HepG2 (cell line): ENCODE measurements around the gene C6orf136. TPM values are rescaled to one million over a fixed set of nuclear protein-coding genes. Genes with fewer than 3 reads are reported as not detected.
"Not testable (repeated sequence)": the region's sequence is repeated elsewhere in the genome, so short reads cannot be mapped to it uniquely, and the experiment has no call there.

Experiments used
- ATAC-seq: fragments of 200-7000 bp; cut with Tn5 transposase; 3 replicates; pipeline ENCODE4 v1.9.1; 2020; ENCODE audit warnings: mild to moderate bottlenecking, moderate library complexity
- BruUV-seq: library from RNA; stranded (reverse); fragments of 400-500 nt; replicated peaks from 2 replicates; lab custom pipeline; 2021; lab: Mats Ljungman, UMichigan
- CTCF ChIA-PET: fragments of 300-600 bp; formaldehyde crosslinking; extraction: SDS; loops from one replicate; lab custom pipeline; 2021; ENCODE audit warnings: low total read pairs, inconsistent platforms, low intra/inter-chr PET ratio; lab: Yijun Ruan, JAX
- POLR2A ChIA-PET: fragments of 350-600 bp; sonication (Branson Sonifier 250); formaldehyde crosslinking; loops from one replicate; lab custom pipeline; 2020; ENCODE audit warnings: antibody characterized with exemption, inconsistent platforms; lab: Yijun Ruan, JAX
- DNase-seq: peaks from one replicate; pipeline ENCODE4 v3.0.0-alpha.2; 2015; ENCODE audit warnings: low spot score
- FAIRE-seq: peaks from 3 replicates; lab custom pipeline; 2011; peaks lifted over from hg19 to GRCh38; lab: Jason Lieb, UNC
- H2AFZ ChIP-seq: one replicate; pipeline ENCODE4 v1.6.1; 2011; ENCODE audit warnings: low read length, inconsistent platforms
- H3K27ac ChIP-seq: fragments of 300-600 bp; 3 replicates; pipeline ENCODE4 v1.8.0; 2011; ENCODE audit warnings: mixed run types, mild to moderate bottlenecking, mixed read lengths, low read length, inconsistent platforms; ENCODE audit not compliant: insufficient read depth; ENCODE audit errors: extremely low read length
- H3K27me3 ChIP-seq, 2 experiments: fragments of 200-600 bp in 1 of 2; 2 replicates in 1 of 2; 3 replicates in 1 of 2; pipeline versions ENCODE4 v1.6.0 to v1.8.0; 2011; ENCODE audit warnings: low read length in 2 of 2, mild to moderate bottlenecking in 2 of 2, moderate library complexity in 2 of 2, inconsistent platforms in 1 of 2; ENCODE audit not compliant: insufficient read depth in 2 of 2, control insufficient read depth in 1 of 2
- H3K36me3 ChIP-seq, 2 experiments: fragments of 200-600 bp in 1 of 2; replicated peaks in 1 of 2; 2 replicates in 1 of 2; 3 replicates in 1 of 2; pipeline versions ENCODE4 v1.5.1 to v1.8.0; 2011; ENCODE audit warnings: low read length in 2 of 2, inconsistent platforms in 1 of 2; ENCODE audit not compliant: insufficient read depth in 2 of 2, control insufficient read depth in 1 of 2
- H3K4me1 ChIP-seq: 2 replicates; pipeline ENCODE4 v1.5.1; 2012; ENCODE audit warnings: low read length, inconsistent platforms; ENCODE audit not compliant: insufficient read depth
- H3K4me2 ChIP-seq: 2 replicates; pipeline ENCODE4 v1.6.0; 2011; ENCODE audit warnings: low read depth, low read length, inconsistent platforms
- H3K4me3 ChIP-seq, 3 experiments: fragments of 200-600 bp in 1 of 3; sonication (generic), shearing (Covaris generic) in 1 of 3; replicated peaks in 1 of 3; 2 replicates each; pipeline ENCODE4 v1.5.1; 2011 to 2016; ENCODE audit warnings: low read length in 3 of 3, inconsistent platforms in 2 of 3, low read depth in 2 of 3, mild to moderate bottlenecking in 2 of 3, control low read depth in 1 of 3, mixed read lengths in 1 of 3; ENCODE audit not compliant: insufficient read depth in 1 of 3
- H3K79me2 ChIP-seq: one replicate; pipeline ENCODE4 v1.6.1; 2011; ENCODE audit warnings: low read length, inconsistent platforms; ENCODE audit not compliant: insufficient read depth
- H3K9ac ChIP-seq: 2 replicates; pipeline ENCODE4 v1.6.0; 2011; ENCODE audit warnings: mild to moderate bottlenecking, low read depth, low read length, inconsistent platforms; ENCODE audit not compliant: insufficient read depth
- H3K9me3 ChIP-seq: 2 replicates; pipeline ENCODE4 v1.5.1; 2012; ENCODE audit warnings: mild to moderate bottlenecking, low read length
- H4K20me1 ChIP-seq: 2 replicates; pipeline ENCODE4 v1.6.0; 2011; ENCODE audit warnings: inconsistent platforms, mild to moderate bottlenecking, low read length, moderate library complexity; ENCODE audit not compliant: insufficient read depth
- ATF7 ChIP-seq, 2 experiments: fragments of 450-650 bp in 1 of 2; sonication (generic) in 1 of 2; formaldehyde crosslinking in 1 of 2; IDR thresholded peaks; 2 replicates each; pipeline versions ENCODE4 v1.4.0 to v1.6.1; 2016 to 2020; ENCODE audit warnings: antibody characterized with exemption in 1 of 2, mild to moderate bottlenecking in 1 of 2, missing genetic modification reagents in 1 of 2
- CREB1 ChIP-seq, 2 experiments: fragments of 450-650 bp in 1 of 2; IDR thresholded peaks; 2 replicates each; pipeline ENCODE4 v1.6.1; 2016 to 2017; ENCODE audit warnings: control low read depth in 1 of 2, mild to moderate bottlenecking in 1 of 2, missing compliant biosample characterization in 1 of 2, missing genetic modification characterization in 1 of 2
- ETV5 ChIP-seq: IDR thresholded peaks from 2 replicates; pipeline ENCODE4 v1.6.1; 2018; ENCODE audit warnings: missing biosample characterization, missing genetic modification reagents, inconsistent platforms, borderline replicate concordance
- HOXA3 ChIP-seq: sonication (generic); formaldehyde crosslinking; IDR thresholded peaks from 2 replicates; pipeline ENCODE4 v1.5.0; 2020; ENCODE audit warnings: missing genetic modification reagents
- MED1 ChIP-seq: sonication (generic); formaldehyde crosslinking; IDR thresholded peaks from 2 replicates; pipeline ENCODE4 v1.4.0; 2020; ENCODE audit warnings: missing genetic modification reagents
- RARA ChIP-seq: IDR thresholded peaks from 2 replicates; pipeline ENCODE4 v1.6.1; 2016; ENCODE audit warnings: missing genetic modification reagents, missing compliant biosample characterization
- RXRA ChIP-seq: sonication (generic); formaldehyde crosslinking; IDR thresholded peaks from 2 replicates; pipeline ENCODE4 v1.5.1; 2020; ENCODE audit warnings: missing genetic modification reagents
- SP5 ChIP-seq: IDR thresholded peaks from 2 replicates; pipeline ENCODE4 v1.6.1; 2016; ENCODE audit warnings: low read depth, borderline replicate concordance
- ZBTB21 ChIP-seq: sonication (generic); formaldehyde crosslinking; IDR thresholded peaks from 2 replicates; pipeline ENCODE4 v1.4.0; 2020; ENCODE audit warnings: missing genetic modification reagents
- WGBS: methylation state at CpG from one replicate; pipeline ENCODE4 v1.1.6; 2017; ENCODE audit warnings: low lambda C conversion rate; 5-methylcytosine and 5-hydroxymethylcytosine counted together
- in situ Hi-C: cut with HindIII; loops from 2 replicates; pipeline ENCODE4 v1.10.0; 2017; ENCODE audit warnings: low pct_unique_long_range_greater_than_20kb; ENCODE audit not compliant: extremely low pct_ligation_motif_present
- intact Hi-C: fragments of 100-400 bp; cut with micrococcal nuclease; formaldehyde crosslinking; loops from one replicate; pipeline ENCODE4 v1.10.0; 2022; ENCODE audit not compliant: unreplicated experiment
- polyA plus RNA-seq, 8 experiments: library from polyadenylated mRNA; depleted of rRNA in 3 of 8; stranded (reverse) in 7 of 8; unstranded in 1 of 8; fragments of >200 nt; fragmentation: Illumina TruSeq in 4 of 8; extraction: Trizol in 4 of 8; gene quantifications; 2 replicates each; pipeline versions ENCODE4 v1.2.1 to v1.2.3, GENCODE V29; 2011 to 2016; ENCODE audit warnings: low read depth in 4 of 8, missing spikeins in 1 of 8, mixed read lengths in 1 of 8; ENCODE audit not compliant: insufficient read depth in 1 of 8
- total RNA-seq, 5 experiments: library from RNA; depleted of rRNA; stranded (reverse); fragments of >200 nt; fragmentation: Illumina TruSeq; extraction: Trizol; gene quantifications; 2 replicates each; pipeline ENCODE4 v1.2.3, GENCODE V29; 2016; ENCODE audit warnings: low read depth in 1 of 5
- TF ChIP-seq, protein P1 (sequence below): sonication (generic); formaldehyde crosslinking; IDR thresholded peaks from 2 replicates; pipeline ENCODE4 v1.5.0; 2020; ENCODE audit warnings: missing genetic modification reagents
- TF ChIP-seq, protein P2 (sequence below): sonication (generic); formaldehyde crosslinking; IDR thresholded peaks from 2 replicates; pipeline ENCODE4 v1.4.0; 2020; ENCODE audit warnings: missing genetic modification reagents, borderline replicate concordance
- TF ChIP-seq, protein P3 (sequence below), 2 experiments: sonication (generic) in 1 of 2; formaldehyde crosslinking in 1 of 2; IDR thresholded peaks; 2 replicates each; pipeline versions ENCODE4 v1.6.1 to v1.9.0; 2014 to 2022; ENCODE audit warnings: antibody characterized with exemption in 1 of 2, borderline replicate concordance in 1 of 2, inconsistent platforms in 1 of 2, low read depth in 1 of 2, missing genetic modification reagents in 1 of 2

C6orf136 gene
- total and polyA plus RNA-seq, 2 of the 13 experiments (the other 11 are each of a cell fraction or from before 2014, with no cell fraction given), result 12.0 to 26.2 TPM

DNA sequence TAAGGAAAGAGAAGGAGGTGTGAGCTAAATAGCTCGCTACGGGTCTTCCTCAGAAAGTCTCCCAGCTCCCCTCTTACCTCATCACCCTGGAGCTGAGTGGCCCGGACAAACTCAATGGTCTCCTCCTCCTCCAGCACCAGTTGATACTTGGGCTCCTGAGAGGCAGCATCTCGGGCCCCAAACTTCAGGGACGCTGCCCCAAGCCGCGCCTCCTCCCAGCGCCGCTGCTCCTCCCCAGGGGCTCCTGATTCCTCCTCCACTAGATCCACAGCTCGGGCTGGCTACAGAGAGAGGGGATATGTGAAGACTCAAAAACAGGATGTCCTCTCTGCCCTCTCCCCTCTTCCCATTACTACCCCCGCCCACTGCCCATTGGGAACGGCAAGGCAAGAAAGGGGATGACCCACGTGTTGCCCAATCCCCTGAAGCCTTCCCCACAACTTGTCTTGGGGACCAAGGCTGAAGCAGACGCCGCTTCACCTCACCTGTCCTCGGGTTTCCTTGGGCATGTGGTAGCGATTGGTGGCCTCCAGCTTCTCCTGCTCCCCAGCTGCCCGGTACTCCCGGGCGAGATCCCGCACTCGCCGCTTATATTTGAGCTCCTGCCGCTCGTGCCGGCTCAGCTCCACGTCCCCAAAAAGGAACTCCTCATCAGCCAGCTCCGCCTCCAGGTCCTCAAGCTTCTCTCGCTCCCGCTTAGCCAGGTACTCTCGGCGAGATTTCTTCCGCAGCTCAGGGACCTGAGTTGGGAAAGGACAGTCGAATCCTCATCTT lies 18.2 kb downstream of the C6orf136 start (continued):
- TF ChIP-seq, protein P1, sequence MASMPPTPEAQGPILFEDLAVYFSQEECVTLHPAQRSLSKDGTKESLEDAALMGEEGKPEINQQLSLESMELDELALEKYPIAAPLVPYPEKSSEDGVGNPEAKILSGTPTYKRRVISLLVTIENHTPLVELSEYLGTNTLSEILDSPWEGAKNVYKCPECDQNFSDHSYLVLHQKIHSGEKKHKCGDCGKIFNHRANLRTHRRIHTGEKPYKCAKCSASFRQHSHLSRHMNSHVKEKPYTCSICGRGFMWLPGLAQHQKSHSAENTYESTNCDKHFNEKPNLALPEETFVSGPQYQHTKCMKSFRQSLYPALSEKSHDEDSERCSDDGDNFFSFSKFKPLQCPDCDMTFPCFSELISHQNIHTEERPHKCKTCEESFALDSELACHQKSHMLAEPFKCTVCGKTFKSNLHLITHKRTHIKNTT (CRISPR knock-in tag), result no peak

DNA sequence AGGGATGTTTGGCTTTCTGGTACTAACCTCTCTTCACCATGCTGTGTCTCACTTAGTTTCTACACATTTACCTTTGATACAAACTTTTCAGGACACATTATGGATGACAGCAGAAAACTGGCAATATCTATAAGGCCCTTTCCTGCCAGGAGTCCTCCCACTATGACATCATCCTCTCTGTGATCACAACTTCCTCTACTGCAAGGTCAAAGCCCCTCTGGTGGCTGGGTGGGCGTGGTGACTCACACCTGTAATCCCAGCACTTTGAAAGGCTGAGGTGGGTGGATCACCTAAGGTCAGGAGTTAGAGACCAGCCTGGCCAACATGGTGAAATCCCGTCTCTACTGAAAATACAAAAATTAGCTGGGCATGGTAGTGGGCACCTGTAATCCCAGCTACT lies 19.4 kb downstream of the C6orf136 start:
- FAIRE-seq; intact Hi-C loops; H3K9ac ChIP-seq; H2AFZ ChIP-seq; CTCF ChIA-PET; POLR2A ChIA-PET; H3K4me2 ChIP-seq; H3K79me2 ChIP-seq; ATAC-seq; H3K9me3 ChIP-seq; H3K27ac ChIP-seq; H3K4me3 ChIP-seq; H4K20me1 ChIP-seq; BruUV-seq; H3K27me3 ChIP-seq; in situ Hi-C loops; TF ChIP-seq ATF7 (CRISPR knock-in tag; IDR thresholded peaks at IDR 0.05): not testable (repeated sequence)
- peaks cover 16% of the 10 kb centered on the region for H3K4me1 ChIP-seq
- peaks cover 34 to 76% of the 10 kb centered on the region in 2 experiments for H3K36me3 ChIP-seq
- 81% methylated on average over 2 of the region's 2 CpGs for WGBS
- DNase-seq, result peak; percentile 73
- peak; percentile 31; the same call in 1 of the 2 replicates for TF ChIP-seq HOXA3 (CRISPR knock-in tag)
- 0 out of 2 replicates have a peak, but pooled peaks have one; percentile 19 for TF ChIP-seq SP5 (CRISPR knock-in tag)
- TF ChIP-seq, protein P2, sequence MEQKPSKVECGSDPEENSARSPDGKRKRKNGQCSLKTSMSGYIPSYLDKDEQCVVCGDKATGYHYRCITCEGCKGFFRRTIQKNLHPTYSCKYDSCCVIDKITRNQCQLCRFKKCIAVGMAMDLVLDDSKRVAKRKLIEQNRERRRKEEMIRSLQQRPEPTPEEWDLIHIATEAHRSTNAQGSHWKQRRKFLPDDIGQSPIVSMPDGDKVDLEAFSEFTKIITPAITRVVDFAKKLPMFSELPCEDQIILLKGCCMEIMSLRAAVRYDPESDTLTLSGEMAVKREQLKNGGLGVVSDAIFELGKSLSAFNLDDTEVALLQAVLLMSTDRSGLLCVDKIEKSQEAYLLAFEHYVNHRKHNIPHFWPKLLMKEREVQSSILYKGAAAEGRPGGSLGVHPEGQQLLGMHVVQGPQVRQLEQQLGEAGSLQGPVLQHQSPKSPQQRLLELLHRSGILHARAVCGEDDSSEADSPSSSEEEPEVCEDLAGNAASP, result 0 out of 2 replicates have a peak, but pooled peaks have one; percentile 15
- peak; percentile 45; the same call in 1 of the 2 replicates for TF ChIP-seq RARA
- TF ChIP-seq RXRA, result peak; percentile 50; the same call in 1 of the 2 replicates
- peak; percentile 83 for TF ChIP-seq CREB1 (IDR thresholded peaks at IDR 0.05)
- TF ChIP-seq CREB1 (CRISPR knock-in tag; IDR thresholded peaks at IDR 0.05), result peak; percentile 67; the same call in 1 of the 2 replicates
- TF ChIP-seq ATF7 (IDR thresholded peaks at IDR 0.05), result peak; percentile 95
- TF ChIP-seq, protein P3, sequence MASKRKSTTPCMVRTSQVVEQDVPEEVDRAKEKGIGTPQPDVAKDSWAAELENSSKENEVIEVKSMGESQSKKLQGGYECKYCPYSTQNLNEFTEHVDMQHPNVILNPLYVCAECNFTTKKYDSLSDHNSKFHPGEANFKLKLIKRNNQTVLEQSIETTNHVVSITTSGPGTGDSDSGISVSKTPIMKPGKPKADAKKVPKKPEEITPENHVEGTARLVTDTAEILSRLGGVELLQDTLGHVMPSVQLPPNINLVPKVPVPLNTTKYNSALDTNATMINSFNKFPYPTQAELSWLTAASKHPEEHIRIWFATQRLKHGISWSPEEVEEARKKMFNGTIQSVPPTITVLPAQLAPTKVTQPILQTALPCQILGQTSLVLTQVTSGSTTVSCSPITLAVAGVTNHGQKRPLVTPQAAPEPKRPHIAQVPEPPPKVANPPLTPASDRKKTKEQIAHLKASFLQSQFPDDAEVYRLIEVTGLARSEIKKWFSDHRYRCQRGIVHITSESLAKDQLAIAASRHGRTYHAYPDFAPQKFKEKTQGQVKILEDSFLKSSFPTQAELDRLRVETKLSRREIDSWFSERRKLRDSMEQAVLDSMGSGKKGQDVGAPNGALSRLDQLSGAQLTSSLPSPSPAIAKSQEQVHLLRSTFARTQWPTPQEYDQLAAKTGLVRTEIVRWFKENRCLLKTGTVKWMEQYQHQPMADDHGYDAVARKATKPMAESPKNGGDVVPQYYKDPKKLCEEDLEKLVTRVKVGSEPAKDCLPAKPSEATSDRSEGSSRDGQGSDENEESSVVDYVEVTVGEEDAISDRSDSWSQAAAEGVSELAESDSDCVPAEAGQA (IDR thresholded peaks at IDR 0.05; ENCODE audit: low read depth), result 0 out of 2 replicates have a peak, but pooled peaks have one; percentile 33
- TF ChIP-seq, protein P3 (CRISPR knock-in tag; IDR thresholded peaks at IDR 0.05; ENCODE audit: borderline replicate concordance), result not testable (repeated sequence)
- TF ChIP-seq ETV5 (CRISPR knock-in tag), result peak; percentile 54; the same call in 1 of the 2 replicates
- TF ChIP-seq MED1, result 0 out of 2 replicates have a peak, but pooled peaks have one; percentile 25
- peak; percentile 81 for TF ChIP-seq ZBTB21 (CRISPR knock-in tag)
